GM13977 (cell line): ENCODE results near the gene SULF2.
"Not testable (repeated sequence)": the region's sequence is repeated elsewhere in the genome, so short reads cannot be mapped to it uniquely, and the experiment has no call there.

Source experiments
- DNase-seq: peaks from one replicate; pipeline ENCODE4 v3.0.0; 2012; ENCODE audit warnings: low spot score
- in situ Hi-C: fragments of 300-500 bp; cut with MboI; formaldehyde crosslinking; loops from one replicate; pipeline ENCODE4 v1.12.0; 2022; ENCODE audit warnings: low sequenced_read_pairs, low pct_unique_long_range_greater_than_20kb, mixed read lengths, inconsistent platforms; ENCODE audit not compliant: unreplicated experiment
- TF ChIP-seq, protein P1 (sequence below): IDR thresholded peaks from 2 replicates; pipeline ENCODE4 v1.5.1; 2012; ENCODE audit warnings: mild to moderate bottlenecking, control low read depth; ENCODE audit not compliant: insufficient read depth; ENCODE audit errors: extremely low read depth, missing control alignments

The SULF2 gene

DNA sequence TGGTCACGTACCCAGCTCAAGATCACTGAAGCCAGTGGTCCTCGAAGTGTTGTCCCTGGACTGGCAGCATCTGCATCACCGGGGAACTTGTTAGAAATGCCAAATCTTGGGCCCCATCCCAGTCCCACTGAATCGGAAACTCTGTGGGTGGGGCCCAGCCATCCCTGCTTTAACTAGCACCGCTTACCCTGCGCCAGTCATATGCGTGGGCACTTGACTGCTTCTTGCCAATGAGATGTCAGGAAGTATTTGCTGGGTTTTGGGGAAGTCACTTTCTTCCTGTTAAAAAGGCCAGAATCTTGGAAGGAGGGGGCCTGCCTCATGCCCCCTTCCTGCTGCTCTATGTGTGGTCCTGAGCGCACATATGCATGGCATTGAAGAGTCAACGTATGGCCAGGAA is 11.7 kb upstream of the SULF2 start:
- TF ChIP-seq, protein P1, sequence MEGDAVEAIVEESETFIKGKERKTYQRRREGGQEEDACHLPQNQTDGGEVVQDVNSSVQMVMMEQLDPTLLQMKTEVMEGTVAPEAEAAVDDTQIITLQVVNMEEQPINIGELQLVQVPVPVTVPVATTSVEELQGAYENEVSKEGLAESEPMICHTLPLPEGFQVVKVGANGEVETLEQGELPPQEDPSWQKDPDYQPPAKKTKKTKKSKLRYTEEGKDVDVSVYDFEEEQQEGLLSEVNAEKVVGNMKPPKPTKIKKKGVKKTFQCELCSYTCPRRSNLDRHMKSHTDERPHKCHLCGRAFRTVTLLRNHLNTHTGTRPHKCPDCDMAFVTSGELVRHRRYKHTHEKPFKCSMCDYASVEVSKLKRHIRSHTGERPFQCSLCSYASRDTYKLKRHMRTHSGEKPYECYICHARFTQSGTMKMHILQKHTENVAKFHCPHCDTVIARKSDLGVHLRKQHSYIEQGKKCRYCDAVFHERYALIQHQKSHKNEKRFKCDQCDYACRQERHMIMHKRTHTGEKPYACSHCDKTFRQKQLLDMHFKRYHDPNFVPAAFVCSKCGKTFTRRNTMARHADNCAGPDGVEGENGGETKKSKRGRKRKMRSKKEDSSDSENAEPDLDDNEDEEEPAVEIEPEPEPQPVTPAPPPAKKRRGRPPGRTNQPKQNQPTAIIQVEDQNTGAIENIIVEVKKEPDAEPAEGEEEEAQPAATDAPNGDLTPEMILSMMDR: no peak
- DNase-seq: no peak
- in situ Hi-C loops: loop anchor here (25.0 kb wide), 1 partner anchor 815 kb away; no protein-coding TSS in a partner anchor

GRCh38 chr20:47795214-47795907 is 10.1 kb upstream of the SULF2 start:
- TF ChIP-seq, protein P1: no peak
- no peak for DNase-seq
- in situ Hi-C loops: loop anchor here (25.0 kb wide), 1 partner anchor 817 kb away; no protein-coding TSS in a partner anchor

GRCh38 chr20:47794264-47794663 is 9.0 kb upstream of the SULF2 start:
- in situ Hi-C loops: loop anchor here (25.0 kb wide), 1 partner anchor 818 kb away; no protein-coding TSS in a partner anchor
- DNase-seq: not testable (repeated sequence)

- no peak for DNase-seq
- in situ Hi-C loops: loop anchor here (25.0 kb wide), 1 partner anchor 820 kb away; no protein-coding TSS in a partner anchor
- TF ChIP-seq, protein P1: no peak
Observed at GRCh38 chr20:47792021-47792618, 6.8 kb upstream of the SULF2 start.

- in situ Hi-C loops: loop anchor here (25.0 kb wide), 1 partner anchor 821 kb away; no protein-coding TSS in a partner anchor
- no peak for DNase-seq
- TF ChIP-seq, protein P1: no peak
Observed at GRCh38 chr20:47791084-47791599, 5.9 kb upstream of the SULF2 start.

DNA sequence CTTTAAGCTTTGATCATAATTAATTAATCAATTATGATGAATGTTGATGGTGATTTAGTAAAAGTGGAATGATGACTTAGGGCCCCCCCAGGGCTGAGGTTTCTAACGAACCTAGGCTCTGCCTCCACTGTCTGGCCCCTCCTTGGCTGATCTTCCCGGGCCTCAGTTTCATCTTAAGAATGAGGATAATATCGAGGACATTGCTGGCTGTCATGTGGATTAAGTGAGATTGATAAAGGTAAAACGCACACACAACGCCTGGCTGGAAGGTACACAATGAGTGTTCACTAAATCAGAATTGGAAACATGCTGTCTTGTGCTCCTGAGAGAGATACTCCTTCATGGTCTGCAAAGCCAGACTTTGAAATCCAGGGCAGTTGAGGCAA is 5.3 kb upstream of the SULF2 start:
- in situ Hi-C loops: loop anchor here (25.0 kb wide), 1 partner anchor 822 kb away; no protein-coding TSS in a partner anchor
- DNase-seq: no peak
- TF ChIP-seq, protein P1: no peak
